HepG2 (cell line): ENCODE results near the gene S100A7. TPM values are rescaled to one million over a fixed set of nuclear protein-coding genes. Genes with fewer than 3 reads are reported as not detected.
A peak's percentile ranks its signal among the peaks of the same experiment; 100 is the strongest.

Experiments
- ATAC-seq: fragments of 200-7000 bp; cut with Tn5 transposase; 3 replicates; pipeline ENCODE4 v1.9.1; 2020; ENCODE audit warnings: mild to moderate bottlenecking, moderate library complexity
- BruUV-seq: library from RNA; stranded (reverse); fragments of 400-500 nt; replicated peaks from 2 replicates; lab custom pipeline; 2021; lab: Mats Ljungman, UMichigan
- CTCF ChIA-PET: fragments of 300-600 bp; formaldehyde crosslinking; extraction: SDS; loops from one replicate; lab custom pipeline; 2021; ENCODE audit warnings: low total read pairs, inconsistent platforms, low intra/inter-chr PET ratio; lab: Yijun Ruan, JAX
- POLR2A ChIA-PET: fragments of 350-600 bp; sonication (Branson Sonifier 250); formaldehyde crosslinking; loops from one replicate; lab custom pipeline; 2020; ENCODE audit warnings: antibody characterized with exemption, inconsistent platforms; lab: Yijun Ruan, JAX
- DNase-seq: peaks from one replicate; pipeline ENCODE4 v3.0.0-alpha.2; 2015; ENCODE audit warnings: low spot score
- FAIRE-seq: peaks from 3 replicates; lab custom pipeline; 2011; peaks lifted over from hg19 to GRCh38; lab: Jason Lieb, UNC
- H2AFZ ChIP-seq: one replicate; pipeline ENCODE4 v1.6.1; 2011; ENCODE audit warnings: low read length, inconsistent platforms
- H3K27ac ChIP-seq: fragments of 300-600 bp; 3 replicates; pipeline ENCODE4 v1.8.0; 2011; ENCODE audit warnings: mixed run types, mild to moderate bottlenecking, mixed read lengths, low read length, inconsistent platforms; ENCODE audit not compliant: insufficient read depth; ENCODE audit errors: extremely low read length
- H3K27me3 ChIP-seq, 2 experiments: fragments of 200-600 bp in 1 of 2; 2 replicates in 1 of 2; 3 replicates in 1 of 2; pipeline versions ENCODE4 v1.6.0 to v1.8.0; 2011; ENCODE audit warnings: low read length in 2 of 2, mild to moderate bottlenecking in 2 of 2, moderate library complexity in 2 of 2, inconsistent platforms in 1 of 2; ENCODE audit not compliant: insufficient read depth in 2 of 2, control insufficient read depth in 1 of 2
- H3K36me3 ChIP-seq, 2 experiments: fragments of 200-600 bp in 1 of 2; replicated peaks in 1 of 2; 2 replicates in 1 of 2; 3 replicates in 1 of 2; pipeline versions ENCODE4 v1.5.1 to v1.8.0; 2011; ENCODE audit warnings: low read length in 2 of 2, inconsistent platforms in 1 of 2; ENCODE audit not compliant: insufficient read depth in 2 of 2, control insufficient read depth in 1 of 2
- H3K4me1 ChIP-seq: 2 replicates; pipeline ENCODE4 v1.5.1; 2012; ENCODE audit warnings: low read length, inconsistent platforms; ENCODE audit not compliant: insufficient read depth
- H3K4me2 ChIP-seq: 2 replicates; pipeline ENCODE4 v1.6.0; 2011; ENCODE audit warnings: low read depth, low read length, inconsistent platforms
- H3K4me3 ChIP-seq, 3 experiments: fragments of 200-600 bp in 1 of 3; sonication (generic), shearing (Covaris generic) in 1 of 3; replicated peaks in 1 of 3; 2 replicates each; pipeline ENCODE4 v1.5.1; 2011 to 2016; ENCODE audit warnings: low read length in 3 of 3, inconsistent platforms in 2 of 3, low read depth in 2 of 3, mild to moderate bottlenecking in 2 of 3, control low read depth in 1 of 3, mixed read lengths in 1 of 3; ENCODE audit not compliant: insufficient read depth in 1 of 3
- H3K79me2 ChIP-seq: one replicate; pipeline ENCODE4 v1.6.1; 2011; ENCODE audit warnings: low read length, inconsistent platforms; ENCODE audit not compliant: insufficient read depth
- H3K9ac ChIP-seq: 2 replicates; pipeline ENCODE4 v1.6.0; 2011; ENCODE audit warnings: mild to moderate bottlenecking, low read depth, low read length, inconsistent platforms; ENCODE audit not compliant: insufficient read depth
- H3K9me3 ChIP-seq: 2 replicates; pipeline ENCODE4 v1.5.1; 2012; ENCODE audit warnings: mild to moderate bottlenecking, low read length
- H4K20me1 ChIP-seq: 2 replicates; pipeline ENCODE4 v1.6.0; 2011; ENCODE audit warnings: inconsistent platforms, mild to moderate bottlenecking, low read length, moderate library complexity; ENCODE audit not compliant: insufficient read depth
- CC2D1A ChIP-seq: sonication (generic); formaldehyde crosslinking; IDR thresholded peaks from 2 replicates; pipeline ENCODE4 v1.8.1; 2023; ENCODE audit warnings: mild to moderate bottlenecking, missing genetic modification reagents
- EZH2 ChIP-seq: conservative IDR thresholded peaks from 2 replicates; pipeline ENCODE4 v1.6.1; 2012; ENCODE audit warnings: mild to moderate bottlenecking, low read depth, low read length, moderate library complexity
- HINFP ChIP-seq: sonication (generic); formaldehyde crosslinking; IDR thresholded peaks from 2 replicates; pipeline ENCODE4 v1.4.0; 2020; ENCODE audit warnings: low read depth, mild to moderate bottlenecking, missing genetic modification reagents
- NFE2L1 ChIP-seq: sonication (generic); formaldehyde crosslinking; IDR thresholded peaks from 2 replicates; pipeline ENCODE4 v1.4.0; 2020; ENCODE audit warnings: missing genetic modification reagents, mild to moderate bottlenecking, borderline replicate concordance
- PATZ1 ChIP-seq: sonication (generic); formaldehyde crosslinking; IDR thresholded peaks from 2 replicates; pipeline ENCODE4 v1.4.0; 2020; ENCODE audit warnings: missing genetic modification reagents
- PCBP2 ChIP-seq: fragments of 200-400 bp; formaldehyde crosslinking; optimal IDR thresholded peaks from 2 replicates; pipeline ENCODE3; 2018; ENCODE audit warnings: low read length, low read depth; ENCODE audit not compliant: poor library complexity, severe bottlenecking
- POGZ ChIP-seq: sonication (generic); formaldehyde crosslinking; IDR thresholded peaks from 2 replicates; pipeline ENCODE4 v1.4.0; 2020; ENCODE audit warnings: mild to moderate bottlenecking, missing genetic modification reagents
- SMC3 ChIP-seq: IDR thresholded peaks from 2 replicates; pipeline ENCODE4 v1.6.1; 2011; ENCODE audit warnings: low read length, improper control_type of control experiment
- WGBS: methylation state at CpG from one replicate; pipeline ENCODE4 v1.1.6; 2017; ENCODE audit warnings: low lambda C conversion rate; 5-methylcytosine and 5-hydroxymethylcytosine counted together
- in situ Hi-C: cut with HindIII; loops from 2 replicates; pipeline ENCODE4 v1.10.0; 2017; ENCODE audit warnings: low pct_unique_long_range_greater_than_20kb; ENCODE audit not compliant: extremely low pct_ligation_motif_present
- intact Hi-C: fragments of 100-400 bp; cut with micrococcal nuclease; formaldehyde crosslinking; loops from one replicate; pipeline ENCODE4 v1.10.0; 2022; ENCODE audit not compliant: unreplicated experiment
- polyA plus RNA-seq, 8 experiments: library from polyadenylated mRNA; depleted of rRNA in 3 of 8; stranded (reverse) in 7 of 8; unstranded in 1 of 8; fragments of >200 nt; fragmentation: Illumina TruSeq in 4 of 8; extraction: Trizol in 4 of 8; gene quantifications; 2 replicates each; pipeline versions ENCODE4 v1.2.1 to v1.2.3, GENCODE V29; 2011 to 2016; ENCODE audit warnings: low read depth in 4 of 8, missing spikeins in 1 of 8, mixed read lengths in 1 of 8; ENCODE audit not compliant: insufficient read depth in 1 of 8
- total RNA-seq, 5 experiments: library from RNA; depleted of rRNA; stranded (reverse); fragments of >200 nt; fragmentation: Illumina TruSeq; extraction: Trizol; gene quantifications; 2 replicates each; pipeline ENCODE4 v1.2.3, GENCODE V29; 2016; ENCODE audit warnings: low read depth in 1 of 5
- TF ChIP-seq, protein P1 (sequence below), 2 experiments: sonication (generic) in 1 of 2; formaldehyde crosslinking in 1 of 2; IDR thresholded peaks; 2 replicates each; pipeline versions ENCODE4 v1.6.1 to v1.9.0; 2014 to 2022; ENCODE audit warnings: antibody characterized with exemption in 1 of 2, borderline replicate concordance in 1 of 2, inconsistent platforms in 1 of 2, low read depth in 1 of 2, missing genetic modification reagents in 1 of 2

The S100A7 gene
- total and polyA plus RNA-seq, 2 of the 13 experiments (the other 11 are each of a cell fraction or from before 2014, with no cell fraction given) = not detected

GRCh38 chr1:153494976-153495535, 34.6 kb upstream of the S100A7 start:
- H3K27ac ChIP-seq = no peak overlapping the region
- no peaks in the 10 kb centered on the region for H3K79me2 ChIP-seq
- intact Hi-C loops = loop anchor here (1.0 kb wide), 2 partner anchors 30 to 143 kb away; no protein-coding TSS in a partner anchor
- H3K4me1 ChIP-seq = no peaks in the 10 kb centered on the region
- ChIA-PET CTCF (interaction anchor here (1.1 to 2.9 kb wide), 3 partner anchors 29 to 142 kb away, joined by 8 to 34 read pairs (median 16); no protein-coding TSS in a partner anchor), POLR2A (no interaction called here)
- no peak overlapping the region for H2AFZ ChIP-seq
- H3K27me3 ChIP-seq = peaks cover 3 to 5% of the 10 kb centered on the region in 2 experiments; a peak in 2 of 5 replicates
- H3K9ac ChIP-seq = no peak overlapping the region
- H3K9me3 ChIP-seq = no peaks in the 10 kb centered on the region
- peak; percentile 54 for DNase-seq
- no peak overlapping the region for H3K4me3 ChIP-seq
- H3K4me2 ChIP-seq = no peak overlapping the region
- H3K36me3 ChIP-seq = no peaks in the 10 kb centered on the region
- BruUV-seq = no TSS peak
- in situ Hi-C loops = loop anchor here (5.0 kb wide), 1 partner anchor 148 kb away; the partner anchor contains the start of gene PGLYRP4
- H4K20me1 ChIP-seq = no peaks in the 10 kb centered on the region
- WGBS = 29% methylated on average over 6 of the region's 6 CpGs
- ATAC-seq = peak; percentile 90
- peak; percentile 39 for FAIRE-seq
- TF ChIP-seq EZH2 (no peak), PATZ1 (CRISPR knock-in tag) (no peak), PCBP2 (peak; percentile 36), POGZ (CRISPR knock-in tag) (no peak), SMC3 (peak; percentile 78), NFE2L1 (CRISPR knock-in tag) (no peak), HINFP (no peak), CC2D1A (CRISPR knock-in tag) (no peak)
- TF ChIP-seq, protein P1, sequence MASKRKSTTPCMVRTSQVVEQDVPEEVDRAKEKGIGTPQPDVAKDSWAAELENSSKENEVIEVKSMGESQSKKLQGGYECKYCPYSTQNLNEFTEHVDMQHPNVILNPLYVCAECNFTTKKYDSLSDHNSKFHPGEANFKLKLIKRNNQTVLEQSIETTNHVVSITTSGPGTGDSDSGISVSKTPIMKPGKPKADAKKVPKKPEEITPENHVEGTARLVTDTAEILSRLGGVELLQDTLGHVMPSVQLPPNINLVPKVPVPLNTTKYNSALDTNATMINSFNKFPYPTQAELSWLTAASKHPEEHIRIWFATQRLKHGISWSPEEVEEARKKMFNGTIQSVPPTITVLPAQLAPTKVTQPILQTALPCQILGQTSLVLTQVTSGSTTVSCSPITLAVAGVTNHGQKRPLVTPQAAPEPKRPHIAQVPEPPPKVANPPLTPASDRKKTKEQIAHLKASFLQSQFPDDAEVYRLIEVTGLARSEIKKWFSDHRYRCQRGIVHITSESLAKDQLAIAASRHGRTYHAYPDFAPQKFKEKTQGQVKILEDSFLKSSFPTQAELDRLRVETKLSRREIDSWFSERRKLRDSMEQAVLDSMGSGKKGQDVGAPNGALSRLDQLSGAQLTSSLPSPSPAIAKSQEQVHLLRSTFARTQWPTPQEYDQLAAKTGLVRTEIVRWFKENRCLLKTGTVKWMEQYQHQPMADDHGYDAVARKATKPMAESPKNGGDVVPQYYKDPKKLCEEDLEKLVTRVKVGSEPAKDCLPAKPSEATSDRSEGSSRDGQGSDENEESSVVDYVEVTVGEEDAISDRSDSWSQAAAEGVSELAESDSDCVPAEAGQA (IDR thresholded peaks at IDR 0.05; ENCODE audit: low read depth) = no peak
- TF ChIP-seq, protein P1 (CRISPR knock-in tag; IDR thresholded peaks at IDR 0.05; ENCODE audit: borderline replicate concordance) = no peak
